Measurements from ENCODE around the gene UCK1.

Gene UCK1

GRCh38 chr9:131476777-131477345 is 54.2 kb downstream of the UCK1 start:
- Histone ChIP-seq H3K18ac (ENCODE audit: low read depth in 1 of 2, low read length in 2 of 2) (no peak overlapping the region), H3K4me3 (ENCODE audit: insufficient read depth in 1 of 2, low read depth in 1 of 2, low read length in 2 of 2) (no peak overlapping the region), H4K91ac (ENCODE audit: low read length) (no peak overlapping the region), H2BK15ac (ENCODE audit: low read depth, poor library complexity, severe bottlenecking) (no peak overlapping the region), H3K36me3 (ENCODE audit: control insufficient read depth in 1 of 2, insufficient read depth in 2 of 2, low read depth in 1 of 2, low read length in 2 of 2) (peaks cover 85 to 95% of the 10 kb centered on the region in 2 experiments), H3K14ac (ENCODE audit: low read length in 2 of 2) (no peak overlapping the region), H2BK12ac (ENCODE audit: low read length in 2 of 2) (no peak overlapping the region), H2AK5ac (ENCODE audit: low read length, severe bottlenecking) (no peak overlapping the region), H4K8ac (ENCODE audit: low read length) (no peak overlapping the region), H3K27ac (ENCODE audit: low read length, poor library complexity, severe bottlenecking) (no peak overlapping the region), H2AFZ (ENCODE audit: low read depth, low read length) (no peak overlapping the region), H3K23ac (ENCODE audit: low read length in 2 of 2) (no peak overlapping the region), H3K4ac (ENCODE audit: low read depth in 1 of 2, low read length in 2 of 2) (no peak overlapping the region), H3K9ac (ENCODE audit: low read length) (no peak overlapping the region), H3K79me1 (replicated peaks; ENCODE audit: low read length, poor library complexity, severe bottlenecking) (peaks cover 39% of the 10 kb centered on the region), H3K27me3 (ENCODE audit: control insufficient read depth in 1 of 2, insufficient read depth in 1 of 2, low read length in 2 of 2) (no peaks in the 10 kb centered on the region), H3K9me3 (ENCODE audit: control insufficient read depth, low read length) (peaks cover 3% of the 10 kb centered on the region), H3K4me2 (ENCODE audit: low read length, poor library complexity, severe bottlenecking) (no peak overlapping the region), H2BK5ac (ENCODE audit: low read depth, low read length, poor library complexity, severe bottlenecking) (no peak overlapping the region), H3K4me1 (ENCODE audit: control insufficient read depth, insufficient read depth, low read depth, low read length) (peaks cover 3% of the 10 kb centered on the region), H2BK120ac (ENCODE audit: low read depth, low read length) (no peak overlapping the region)
- no peak for DNase-seq
- WGBS: 97% methylated on average over 18 of the region's 18 CpGs

GRCh38 chr9:131475956-131476776 is 54.9 kb downstream of the UCK1 start:
- peaks cover 33% of the 10 kb centered on the region for H3K79me1 ChIP-seq (replicated peaks; ENCODE audit: low read length, poor library complexity, severe bottlenecking)
- H2BK5ac ChIP-seq (ENCODE audit: low read depth, low read length, poor library complexity, severe bottlenecking): no peak overlapping the region
- no peak overlapping the region for H3K27ac ChIP-seq (ENCODE audit: low read length, poor library complexity, severe bottlenecking)
- H4K8ac ChIP-seq (ENCODE audit: low read length): no peak overlapping the region
- no peaks in the 10 kb centered on the region for H3K27me3 ChIP-seq (ENCODE audit: control insufficient read depth in 1 of 2, insufficient read depth in 1 of 2, low read length in 2 of 2)
- H2AK5ac ChIP-seq (ENCODE audit: low read length, severe bottlenecking): no peak overlapping the region
- H2BK120ac ChIP-seq (ENCODE audit: low read depth, low read length): no peak overlapping the region
- H3K36me3 ChIP-seq (ENCODE audit: control insufficient read depth in 1 of 2, insufficient read depth in 2 of 2, low read depth in 1 of 2, low read length in 2 of 2): peaks cover 78 to 95% of the 10 kb centered on the region in 2 experiments
- H2AFZ ChIP-seq (ENCODE audit: low read depth, low read length): no peak overlapping the region
- H3K4me3 ChIP-seq (ENCODE audit: insufficient read depth in 1 of 2, low read depth in 1 of 2, low read length in 2 of 2): no peak overlapping the region
- no peak overlapping the region for H3K18ac ChIP-seq (ENCODE audit: low read depth in 1 of 2, low read length in 2 of 2)
- no peak overlapping the region for H3K23ac ChIP-seq (ENCODE audit: low read length in 2 of 2)
- no peak overlapping the region for H3K4me2 ChIP-seq (ENCODE audit: low read length, poor library complexity, severe bottlenecking)
- WGBS: 94% methylated on average over 40 of the region's 40 CpGs
- H3K4me1 ChIP-seq (ENCODE audit: control insufficient read depth, insufficient read depth, low read depth, low read length): peaks cover 3% of the 10 kb centered on the region
- no peak overlapping the region for H3K14ac ChIP-seq (ENCODE audit: low read length in 2 of 2)
- H3K9me3 ChIP-seq (ENCODE audit: control insufficient read depth, low read length): peaks cover 9% of the 10 kb centered on the region
- no peak overlapping the region for H4K91ac ChIP-seq (ENCODE audit: low read length)
- DNase-seq: no peak
- H3K4ac ChIP-seq (ENCODE audit: low read depth in 1 of 2, low read length in 2 of 2): no peak overlapping the region
- no peak overlapping the region for H2BK12ac ChIP-seq (ENCODE audit: low read length in 2 of 2)
- H2BK15ac ChIP-seq (ENCODE audit: low read depth, poor library complexity, severe bottlenecking): no peak overlapping the region
- H3K9ac ChIP-seq (ENCODE audit: low read length): no peak overlapping the region

GRCh38 chr9:131475111-131475955 is 55.7 kb downstream of the UCK1 start:
- H2BK5ac ChIP-seq (ENCODE audit: low read depth, low read length, poor library complexity, severe bottlenecking): no peak overlapping the region
- 97% methylated on average over 46 of the region's 46 CpGs for WGBS
- H3K4me3 ChIP-seq (ENCODE audit: insufficient read depth in 1 of 2, low read depth in 1 of 2, low read length in 2 of 2): no peak overlapping the region
- no peak overlapping the region for H2AK5ac ChIP-seq (ENCODE audit: low read length, severe bottlenecking)
- H3K14ac ChIP-seq (ENCODE audit: low read length in 2 of 2): no peak overlapping the region
- H3K18ac ChIP-seq (ENCODE audit: low read depth in 1 of 2, low read length in 2 of 2): no peak overlapping the region
- no peak overlapping the region for H2AFZ ChIP-seq (ENCODE audit: low read depth, low read length)
- peaks cover 79 to 97% of the 10 kb centered on the region in 2 experiments for H3K36me3 ChIP-seq (ENCODE audit: control insufficient read depth in 1 of 2, insufficient read depth in 2 of 2, low read depth in 1 of 2, low read length in 2 of 2)
- H3K23ac ChIP-seq (ENCODE audit: low read length in 2 of 2): no peak overlapping the region
- H3K4me1 ChIP-seq (ENCODE audit: control insufficient read depth, insufficient read depth, low read depth, low read length): peaks cover 3% of the 10 kb centered on the region
- no peak overlapping the region for H3K4me2 ChIP-seq (ENCODE audit: low read length, poor library complexity, severe bottlenecking)
- DNase-seq: no peak
- H3K27ac ChIP-seq (ENCODE audit: low read length, poor library complexity, severe bottlenecking): no peak overlapping the region
- no peak overlapping the region for H2BK120ac ChIP-seq (ENCODE audit: low read depth, low read length)
- no peak overlapping the region for H2BK12ac ChIP-seq (ENCODE audit: low read length in 2 of 2)
- H3K4ac ChIP-seq (ENCODE audit: low read depth in 1 of 2, low read length in 2 of 2): no peak overlapping the region
- H2BK15ac ChIP-seq (ENCODE audit: low read depth, poor library complexity, severe bottlenecking): no peak overlapping the region
- H3K9ac ChIP-seq (ENCODE audit: low read length): no peak overlapping the region
- no peak overlapping the region for H4K8ac ChIP-seq (ENCODE audit: low read length)
- H3K27me3 ChIP-seq (ENCODE audit: control insufficient read depth in 1 of 2, insufficient read depth in 1 of 2, low read length in 2 of 2): no peaks in the 10 kb centered on the region
- peaks cover 33% of the 10 kb centered on the region for H3K79me1 ChIP-seq (replicated peaks; ENCODE audit: low read length, poor library complexity, severe bottlenecking)
- H3K9me3 ChIP-seq (ENCODE audit: control insufficient read depth, low read length): peaks cover 10% of the 10 kb centered on the region
- H4K91ac ChIP-seq (ENCODE audit: low read length): no peak overlapping the region

- WGBS: 97% methylated on average over 16 of the region's 16 CpGs
- no peak overlapping the region for H2AK5ac ChIP-seq (ENCODE audit: low read length, severe bottlenecking)
Observed at GRCh38 chr9:131474711-131475110, 56.4 kb downstream of the UCK1 start.

More at GRCh38 chr9:131474711-131475110, 56.4 kb downstream of the UCK1 start:
- Histone ChIP-seq H3K4me3 (ENCODE audit: insufficient read depth in 1 of 2, low read depth in 1 of 2, low read length in 2 of 2) (no peak overlapping the region), H2BK12ac (ENCODE audit: low read length in 2 of 2) (no peak overlapping the region), H2BK120ac (ENCODE audit: low read depth, low read length) (no peak overlapping the region), H3K4me1 (ENCODE audit: control insufficient read depth, insufficient read depth, low read depth, low read length) (peaks cover 3% of the 10 kb centered on the region), H3K23ac (ENCODE audit: low read length in 2 of 2) (no peak overlapping the region), H4K8ac (ENCODE audit: low read length) (no peak overlapping the region), H2BK5ac (ENCODE audit: low read depth, low read length, poor library complexity, severe bottlenecking) (no peak overlapping the region), H3K9ac (ENCODE audit: low read length) (no peak overlapping the region), H3K36me3 (ENCODE audit: control insufficient read depth in 1 of 2, insufficient read depth in 2 of 2, low read depth in 1 of 2, low read length in 2 of 2) (peaks cover 81 to 97% of the 10 kb centered on the region in 2 experiments), H3K18ac (ENCODE audit: low read depth in 1 of 2, low read length in 2 of 2) (no peak overlapping the region), H3K4ac (ENCODE audit: low read depth in 1 of 2, low read length in 2 of 2) (no peak overlapping the region), H3K14ac (ENCODE audit: low read length in 2 of 2) (no peak overlapping the region), H2BK15ac (ENCODE audit: low read depth, poor library complexity, severe bottlenecking) (no peak overlapping the region), H3K9me3 (ENCODE audit: control insufficient read depth, low read length) (peaks cover 10% of the 10 kb centered on the region), H3K4me2 (ENCODE audit: low read length, poor library complexity, severe bottlenecking) (no peak overlapping the region), H3K27ac (ENCODE audit: low read length, poor library complexity, severe bottlenecking) (no peak overlapping the region), H3K27me3 (ENCODE audit: control insufficient read depth in 1 of 2, insufficient read depth in 1 of 2, low read length in 2 of 2) (no peaks in the 10 kb centered on the region), H2AFZ (ENCODE audit: low read depth, low read length) (no peak overlapping the region), H3K79me1 (replicated peaks; ENCODE audit: low read length, poor library complexity, severe bottlenecking) (peaks cover 34% of the 10 kb centered on the region), H4K91ac (ENCODE audit: low read length) (no peak overlapping the region)
- no peak for DNase-seq

All from mesenchymal stem cell (in vitro differentiated cells and primary cell).